Measurements from ENCODE around the gene BEST2. TPM values are rescaled to one million over a fixed set of nuclear protein-coding genes. Genes with fewer than 3 reads are reported as not detected.

BEST2 gene
- total and polyA plus RNA-seq, 2 donors = 0.46 TPM; not detected in 1

DNA sequence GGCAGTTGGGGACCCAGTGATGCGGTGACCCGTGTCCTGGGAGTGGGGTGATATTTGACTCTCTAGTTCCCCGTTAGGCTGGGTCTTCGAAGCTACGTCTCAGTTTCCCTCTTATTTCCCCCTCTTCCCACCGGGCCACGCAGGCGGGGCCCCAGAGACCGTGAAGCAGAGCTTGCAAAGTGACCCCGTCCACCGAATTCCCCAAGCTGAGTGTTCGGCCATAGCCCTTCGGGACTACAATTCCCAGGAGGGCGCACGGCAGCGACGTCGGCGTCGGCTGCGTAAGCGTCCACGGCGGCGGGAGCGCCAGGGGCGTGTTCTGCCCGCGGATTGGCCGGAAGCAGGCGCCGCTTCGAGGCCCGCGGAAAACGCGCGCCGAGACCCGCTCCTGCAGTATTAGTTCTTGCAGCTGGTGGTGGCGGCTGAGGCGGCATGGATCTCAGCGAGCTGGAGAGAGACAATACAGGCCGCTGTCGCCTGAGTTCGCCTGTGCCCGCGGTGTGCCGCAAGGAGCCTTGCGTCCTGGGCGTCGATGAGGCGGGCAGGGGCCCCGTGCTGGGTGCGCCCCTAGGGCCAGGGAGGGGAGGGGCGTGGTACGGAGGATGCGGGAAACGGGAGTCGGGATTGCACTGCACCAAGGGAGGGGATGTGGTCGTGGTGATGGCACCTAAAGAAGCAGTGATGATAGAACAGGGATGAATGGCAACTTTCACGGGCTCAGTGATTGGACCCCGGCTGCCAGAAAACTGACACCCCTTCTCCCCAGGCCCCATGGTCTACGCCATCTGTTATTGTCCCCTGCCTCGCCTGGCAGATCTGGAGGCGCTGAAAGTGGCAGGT, 54.9 kb downstream of the BEST2 start, which contains the start of gene RNASEH2A:
RNASEH2A (plus strand) TSS at position 343 of the 840 bp plus-strand sequence; CDS start at position 433, 90 bp downstream.
- peak within 1 kb of the TSS; percentile 64 to 77 for H3K27ac ChIP-seq (ENCODE audit: low read depth in 1 of 2, low read length in 1 of 2)
- 6% methylated on average over 66 of the region's 66 CpGs for WGBS
- peaks cover 0 to 19% of the 10 kb centered on the region in 2 donors for H3K27me3 ChIP-seq (ENCODE audit: control insufficient read depth in 2 of 2, insufficient read depth in 1 of 2, low read length in 1 of 2)
- no peaks in the 10 kb centered on the region for H3K9me3 ChIP-seq (ENCODE audit: control insufficient read depth in 2 of 2, insufficient read depth in 1 of 2, low read length in 1 of 2)
- H3K4me3 ChIP-seq (ENCODE audit: low read length in 2 of 2) = peak within 1 kb of the TSS; percentile 63 to 83
- DNase-seq (ENCODE audit: low read depth in 6 of 9, low spot score in 9 of 9) = peak in 7 of 9 donors; percentile 76 to 92 (median 83)
- peaks cover 12 to 26% of the 10 kb centered on the region in 2 donors for H3K4me1 ChIP-seq (ENCODE audit: control insufficient read depth in 2 of 2, insufficient read depth in 2 of 2, low read length in 2 of 2)
- H3K36me3 ChIP-seq (ENCODE audit: control insufficient read depth in 2 of 2, insufficient read depth in 2 of 2, low read length in 1 of 2) = peaks cover 15 to 20% of the 10 kb centered on the region in 2 donors

Other genes with a start within 250 kb of the BEST2 start
- 12.3 TPM for gene ZNF564, start 200.3 kb upstream of the BEST2 start, total RNA-seq
- 10.3 TPM for gene ZNF564, start 200.3 kb upstream of the BEST2 start, polyA plus RNA-seq
- gene ZNF490, start 141.0 kb upstream of the BEST2 start, total RNA-seq = 6.0 TPM
- gene ZNF490, start 141.0 kb upstream of the BEST2 start, polyA plus RNA-seq = 1.6 TPM
- 8.6 TPM for gene ZNF791, start 140.9 kb upstream of the BEST2 start, total RNA-seq
- gene ZNF791, start 140.9 kb upstream of the BEST2 start, polyA plus RNA-seq = 9.1 TPM
- gene MAN2B1, start 85.0 kb upstream of the BEST2 start, total RNA-seq = 25.3 TPM
- gene MAN2B1, start 85.0 kb upstream of the BEST2 start, polyA plus RNA-seq = 49.1 TPM
- gene WDR83, start 85.0 kb upstream of the BEST2 start, total RNA-seq = 13.2 TPM
- 19.6 TPM for gene WDR83, start 85.0 kb upstream of the BEST2 start, polyA plus RNA-seq
- gene DHPS, start 69.9 kb upstream of the BEST2 start, total RNA-seq = 97.3 TPM
- gene DHPS, start 69.9 kb upstream of the BEST2 start, polyA plus RNA-seq = 74.3 TPM
- not detected for gene GNG14, start 63.8 kb upstream of the BEST2 start, total RNA-seq
- 0.14 TPM for gene GNG14, start 63.8 kb upstream of the BEST2 start, polyA plus RNA-seq
- gene FBXW9, start 55.2 kb upstream of the BEST2 start, total RNA-seq = 6.2 TPM
- 6.5 TPM for gene FBXW9, start 55.2 kb upstream of the BEST2 start, polyA plus RNA-seq
- gene TNPO2, start 27.9 kb upstream of the BEST2 start, total RNA-seq = 10.9 TPM
- 28.3 TPM for gene TNPO2, start 27.9 kb upstream of the BEST2 start, polyA plus RNA-seq
- 268 TPM for gene TRIR, start 17.1 kb upstream of the BEST2 start, total RNA-seq
- gene TRIR, start 17.1 kb upstream of the BEST2 start, polyA plus RNA-seq = 290 TPM
- gene GET3, start 14.3 kb upstream of the BEST2 start, total RNA-seq = 67.2 TPM
- 50.0 TPM for gene GET3, start 14.3 kb upstream of the BEST2 start, polyA plus RNA-seq
- gene HOOK2, start 23.8 kb downstream of the BEST2 start, total RNA-seq = 8.7 TPM
- 36.4 TPM for gene HOOK2, start 23.8 kb downstream of the BEST2 start, polyA plus RNA-seq
- gene JUNB, start 39.7 kb downstream of the BEST2 start, total RNA-seq = 121 TPM
- 139 TPM for gene JUNB, start 39.7 kb downstream of the BEST2 start, polyA plus RNA-seq
- 202 TPM for gene PRDX2, start 50.0 kb downstream of the BEST2 start, total RNA-seq
- 113 TPM for gene PRDX2, start 50.0 kb downstream of the BEST2 start, polyA plus RNA-seq
- gene THSD8, start 50.3 kb downstream of the BEST2 start, total RNA-seq = 9.9 TPM
- 4.1 TPM for gene THSD8, start 50.3 kb downstream of the BEST2 start, polyA plus RNA-seq
- gene RNASEH2A, start 54.8 kb downstream of the BEST2 start, total RNA-seq = 30.3 TPM
- gene RNASEH2A, start 54.8 kb downstream of the BEST2 start, polyA plus RNA-seq = 8.4 TPM
- gene RTBDN, start 82.8 kb downstream of the BEST2 start, total RNA-seq = 1.7 TPM
- 1.6 TPM for gene RTBDN, start 82.8 kb downstream of the BEST2 start, polyA plus RNA-seq
- 0.38 TPM for gene MAST1, start 86.7 kb downstream of the BEST2 start, total RNA-seq
- 0.91 TPM for gene MAST1, start 86.7 kb downstream of the BEST2 start, polyA plus RNA-seq
- gene DNASE2, start 129.7 kb downstream of the BEST2 start, total RNA-seq = 14.6 TPM
- gene DNASE2, start 129.7 kb downstream of the BEST2 start, polyA plus RNA-seq = 20.8 TPM
- gene KLF1, start 135.4 kb downstream of the BEST2 start, total RNA-seq = 2.5 TPM
- gene KLF1, start 135.4 kb downstream of the BEST2 start, polyA plus RNA-seq = 0.09 TPM
- gene GCDH, start 139.4 kb downstream of the BEST2 start, total RNA-seq = 21.9 TPM
- 33.6 TPM for gene GCDH, start 139.4 kb downstream of the BEST2 start, polyA plus RNA-seq
- 1.6 TPM for gene SYCE2, start 167.5 kb downstream of the BEST2 start, total RNA-seq
- gene SYCE2, start 167.5 kb downstream of the BEST2 start, polyA plus RNA-seq = 0.48 TPM
- 46.7 TPM for gene FARSA, start 181.9 kb downstream of the BEST2 start, total RNA-seq
- 33.6 TPM for gene FARSA, start 181.9 kb downstream of the BEST2 start, polyA plus RNA-seq
- 639 TPM for gene CALR, start 186.8 kb downstream of the BEST2 start, total RNA-seq
- gene CALR, start 186.8 kb downstream of the BEST2 start, polyA plus RNA-seq = 189 TPM
- gene RAD23A, start 194.1 kb downstream of the BEST2 start, total RNA-seq = 55.8 TPM
- 128 TPM for gene RAD23A, start 194.1 kb downstream of the BEST2 start, polyA plus RNA-seq
- gene GADD45GIP1, start 205.4 kb downstream of the BEST2 start, total RNA-seq = 27.7 TPM
- gene GADD45GIP1, start 205.4 kb downstream of the BEST2 start, polyA plus RNA-seq = 27.2 TPM
- gene DAND5, start 217.8 kb downstream of the BEST2 start, total RNA-seq = 0.09 TPM
- 0.09 TPM for gene DAND5, start 217.8 kb downstream of the BEST2 start, polyA plus RNA-seq
- 2.0 TPM for gene NFIX, start 243.7 kb downstream of the BEST2 start, total RNA-seq
- 10.5 TPM for gene NFIX, start 243.7 kb downstream of the BEST2 start, polyA plus RNA-seq